Measurements from ENCODE around the gene BGN.

Gene BGN

DNA sequence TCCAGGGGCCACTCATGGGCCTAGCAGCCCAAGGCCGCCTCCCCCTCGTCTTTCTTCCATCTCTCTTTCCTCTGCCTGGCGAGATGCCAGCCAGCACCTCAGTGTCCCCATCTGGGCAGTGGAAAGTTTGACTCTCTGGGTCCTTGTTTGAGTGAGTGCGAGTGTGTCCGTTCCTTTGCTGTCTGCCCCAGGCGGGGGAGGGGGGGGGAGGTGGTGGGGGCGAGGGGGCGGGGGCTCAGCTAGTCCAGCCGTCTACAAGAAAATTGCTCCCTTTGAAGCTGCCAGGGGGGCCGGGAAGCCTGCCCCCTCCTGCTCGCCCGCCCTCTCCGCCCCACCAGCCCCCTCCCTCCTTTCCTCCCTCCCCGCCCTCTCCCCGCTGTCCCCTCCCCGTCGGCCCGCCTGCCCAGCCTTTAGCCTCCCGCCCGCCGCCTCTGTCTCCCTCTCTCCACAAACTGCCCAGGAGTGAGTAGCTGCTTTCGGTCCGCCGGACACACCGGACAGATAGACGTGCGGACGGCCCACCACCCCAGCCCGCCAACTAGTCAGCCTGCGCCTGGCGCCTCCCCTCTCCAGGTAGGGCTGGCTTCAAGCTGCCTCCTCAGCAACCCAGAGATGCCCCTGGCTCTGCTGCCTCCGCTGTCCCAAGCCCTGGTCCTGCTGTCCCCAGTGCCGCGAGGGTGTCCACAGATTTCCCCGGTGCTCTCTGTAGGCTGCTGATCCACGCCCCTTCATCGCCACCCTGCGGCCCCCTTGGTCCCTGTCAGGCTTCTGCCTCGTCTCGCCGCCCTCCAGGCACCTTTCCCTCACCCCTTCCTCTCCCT lies at the start of gene BGN:
BGN (plus strand) TSS at position 440 of the 821 bp plus-strand sequence. CDS start 9,652 bp downstream, outside the sequence.
- DNase-seq (ENCODE audit: low read depth), result no peak

DNA sequence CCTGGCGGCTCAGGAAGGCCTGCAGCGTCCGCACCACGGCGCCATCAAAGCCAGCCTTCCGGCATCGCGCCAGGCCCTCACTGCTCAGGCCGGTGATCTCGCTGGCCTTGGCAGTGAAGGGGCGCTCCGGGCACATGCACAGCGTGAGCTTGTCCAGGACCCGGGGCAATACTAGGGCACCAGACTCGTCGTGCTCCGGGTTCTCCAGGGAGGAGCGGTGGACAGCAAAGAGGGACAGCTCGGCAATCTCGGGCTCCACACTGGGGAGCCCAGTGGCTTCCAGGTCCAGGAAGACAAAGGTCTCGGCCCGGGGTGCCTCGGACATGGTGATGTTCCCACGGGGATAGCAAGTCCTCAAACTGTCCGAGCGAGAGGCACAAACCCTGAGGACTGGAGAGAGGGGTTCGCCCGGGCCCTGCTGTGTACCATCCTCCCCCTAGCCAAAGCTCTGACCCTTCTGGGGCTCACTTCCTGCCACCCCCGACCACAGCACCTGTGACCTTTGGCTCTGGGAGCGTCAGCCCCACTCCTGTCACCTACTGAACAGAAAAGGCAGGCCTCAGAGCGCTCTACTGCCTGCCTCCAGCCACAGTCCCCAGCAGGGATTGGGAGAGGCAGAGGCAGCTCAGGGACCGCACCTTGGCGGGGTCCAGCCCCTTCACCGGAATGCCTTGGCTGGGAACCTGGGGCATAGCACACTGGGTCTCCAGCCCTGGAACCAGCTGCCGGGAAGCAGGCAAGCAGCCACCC lies 49.5 kb upstream of the BGN start:
- no peak for DNase-seq (ENCODE audit: low read depth)

GRCh38 chrX:153445856-153446635 lies 48.7 kb upstream of the BGN start, which contains the start of gene TREX2:
Gene TREX2, minus strand, starts transcription at chrX:153446056. Its CDS starts 626 bp downstream, at chrX:153445430.
- DNase-seq (ENCODE audit: low read depth), result no peak

DNA sequence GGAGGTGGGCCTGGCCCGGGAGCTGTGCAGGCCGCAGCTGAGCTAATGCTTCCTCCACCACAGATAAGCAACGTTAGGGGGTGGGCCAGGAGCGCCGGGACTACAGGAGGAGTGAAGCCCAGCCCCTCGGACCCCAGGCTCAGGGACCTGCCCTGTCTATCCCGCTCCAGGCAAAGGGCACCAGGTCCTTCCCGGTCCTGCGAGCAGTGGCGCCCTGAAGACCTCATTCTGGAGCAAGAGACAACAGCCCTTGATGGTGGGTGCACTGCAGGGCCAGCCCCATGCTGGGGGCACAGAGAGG lies 48.2 kb upstream of the BGN start:
- DNase-seq (ENCODE audit: low read depth), result no peak

DNA sequence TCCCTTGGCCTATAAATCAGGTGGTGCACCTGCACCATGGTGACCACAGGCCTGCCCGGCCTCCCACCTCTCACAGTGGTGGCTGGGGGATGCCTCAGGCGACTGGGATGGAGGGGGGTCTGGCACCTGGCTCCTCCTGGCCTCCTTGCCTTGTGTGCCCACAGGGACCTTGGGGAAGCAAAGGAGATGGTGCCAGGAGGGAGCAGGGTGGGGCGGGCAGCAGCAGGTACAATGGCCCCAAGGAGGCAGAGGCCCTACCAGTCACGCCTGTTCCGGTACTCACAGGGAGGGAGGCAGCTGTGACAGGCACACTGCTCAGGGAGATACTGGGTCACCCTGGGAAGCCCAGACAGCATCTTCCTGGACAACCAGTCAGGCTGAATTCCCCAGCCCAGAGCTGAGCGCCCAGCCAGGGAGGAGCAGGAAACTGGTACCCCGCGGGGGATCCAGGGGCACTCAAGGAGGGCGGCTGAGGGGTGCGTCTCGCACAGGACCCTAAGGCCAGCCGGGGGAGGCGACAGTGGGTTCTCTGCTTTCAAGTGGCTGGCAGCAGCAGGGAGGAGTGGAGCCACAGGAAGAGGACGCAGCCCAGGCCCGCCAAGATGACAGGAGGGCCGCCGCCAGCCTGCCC lies 47.7 kb upstream of the BGN start:
- no peak for DNase-seq (ENCODE audit: low read depth)

DNA sequence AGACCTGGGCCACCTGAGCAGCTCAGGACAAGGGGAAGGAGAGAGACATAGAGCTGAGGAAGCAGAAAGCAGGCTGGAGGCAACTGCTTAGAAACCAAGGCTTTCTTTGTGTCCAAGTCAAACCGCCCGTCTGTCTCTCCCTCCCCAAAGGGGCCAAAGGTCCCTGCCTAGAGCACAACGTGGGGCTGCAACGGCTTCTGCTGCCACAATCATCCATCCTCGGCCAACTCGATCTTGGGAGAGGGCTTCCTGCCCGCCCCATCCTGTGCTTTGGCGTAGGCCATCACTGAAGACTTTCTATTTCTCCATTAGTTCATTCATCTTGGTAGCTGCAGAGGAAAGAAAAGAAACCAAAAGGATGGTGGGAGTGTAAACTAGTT lies 47.2 kb upstream of the BGN start:
- DNase-seq (ENCODE audit: low read depth), result no peak

DNA sequence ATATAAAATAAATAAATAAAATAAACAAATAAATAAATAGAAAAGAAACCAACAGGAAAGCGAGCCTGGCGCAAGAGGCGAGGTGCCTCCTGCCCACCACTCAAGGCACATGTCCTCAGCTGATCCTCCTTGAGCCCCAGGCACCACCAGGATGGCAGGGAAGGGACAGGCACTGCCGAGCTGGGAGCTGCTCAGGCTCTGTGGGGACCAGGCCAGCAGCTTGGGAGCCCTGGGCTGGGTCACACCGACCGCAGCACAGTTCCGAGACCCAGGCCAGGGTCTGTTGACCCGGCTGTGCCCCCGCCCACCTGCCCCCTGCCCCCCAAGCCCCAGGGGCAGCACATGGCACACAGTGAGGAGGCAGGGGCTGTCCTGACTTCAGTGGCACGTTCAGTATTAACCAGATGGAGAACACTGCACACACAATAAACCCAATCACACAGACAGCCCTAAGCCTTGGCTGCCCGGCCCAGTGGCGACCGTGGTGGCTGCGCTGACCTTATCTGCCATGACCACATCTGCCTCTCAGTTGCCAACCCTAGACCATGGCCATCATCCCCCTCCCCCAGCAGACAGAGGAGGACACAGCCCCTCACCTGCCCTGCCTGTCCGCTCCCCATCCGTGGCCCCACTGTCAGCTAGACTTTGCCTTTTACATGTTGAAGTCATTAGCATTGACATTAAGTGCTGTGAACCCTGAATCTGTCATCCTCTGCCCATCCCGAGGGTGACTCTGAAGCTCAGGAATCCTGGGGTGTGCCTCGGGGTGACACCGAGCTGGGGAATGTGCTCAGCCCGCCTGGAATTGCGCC lies 46.0 kb upstream of the BGN start:
- no peak for DNase-seq (ENCODE audit: low read depth)

DNA sequence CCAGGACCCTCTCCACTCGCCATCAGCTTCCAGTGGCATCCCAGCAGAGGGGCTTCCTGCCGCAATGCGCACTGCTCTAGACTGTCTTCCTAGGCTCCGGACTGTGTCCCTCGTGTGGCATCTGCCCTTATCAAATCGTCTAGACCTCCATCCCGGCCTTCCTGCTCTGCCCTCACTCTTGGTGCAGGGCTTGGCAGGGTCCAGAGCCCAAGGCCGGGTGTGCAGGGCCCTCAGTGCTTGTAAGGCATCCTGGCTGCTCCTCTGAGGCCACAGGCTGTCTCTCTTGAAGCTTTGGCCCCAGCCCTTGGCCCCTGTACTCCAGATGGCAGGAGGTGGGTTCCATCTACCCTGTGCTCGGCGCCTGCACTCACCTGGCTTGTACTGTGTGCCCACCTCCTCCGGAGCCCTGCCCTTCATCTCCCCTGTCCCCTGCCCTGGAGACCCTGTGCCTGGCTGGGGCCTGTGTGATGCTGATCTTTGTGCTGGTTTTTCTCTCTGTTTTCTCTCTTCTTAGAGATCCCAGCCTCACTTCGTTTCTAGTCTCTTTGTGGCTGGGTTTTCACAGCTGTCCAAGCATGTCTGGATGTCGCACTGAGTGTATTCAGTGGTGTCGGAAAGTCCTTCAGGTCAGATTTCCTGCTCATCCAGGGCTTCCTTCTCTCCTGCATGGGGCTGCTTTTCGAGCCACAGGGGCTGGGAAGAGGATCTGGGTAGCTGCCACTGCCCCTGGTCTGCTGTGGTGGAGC lies 45.2 kb upstream of the BGN start:
- DNase-seq (ENCODE audit: low read depth), result no peak

GRCh38 chrX:153450114-153450948 lies 44.4 kb upstream of the BGN start:
- DNase-seq (ENCODE audit: low read depth), result no peak

GRCh38 chrX:153450949-153451277 lies 43.9 kb upstream of the BGN start:
- DNase-seq (ENCODE audit: low read depth), result no peak

GRCh38 chrX:153454901-153455550 lies 39.8 kb upstream of the BGN start:
- no peak for DNase-seq (ENCODE audit: low read depth)

- no peak for DNase-seq (ENCODE audit: low read depth)
Observed at GRCh38 chrX:153455571-153455970, 39.2 kb upstream of the BGN start.

DNA sequence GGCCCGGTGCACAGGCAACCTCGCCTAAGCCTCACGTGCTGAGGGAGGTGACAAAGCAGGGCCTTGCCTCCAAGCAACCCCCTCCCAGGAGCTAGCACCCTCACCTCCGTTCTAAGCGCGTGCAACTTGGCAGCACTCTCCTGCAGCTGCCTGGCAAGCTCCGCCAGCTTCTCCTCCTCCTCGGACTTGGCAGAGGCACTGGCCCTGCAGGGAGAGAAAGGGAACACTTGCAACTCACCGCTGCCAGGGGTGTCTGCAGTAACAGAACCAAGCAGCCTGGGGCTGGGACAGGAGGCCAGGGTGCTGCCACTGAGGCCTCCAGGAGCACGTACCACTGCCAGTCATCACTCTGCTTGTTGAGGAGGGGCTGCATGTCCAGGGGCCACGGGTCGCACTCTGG lies 38.6 kb upstream of the BGN start:
- no peak for DNase-seq (ENCODE audit: low read depth)

DNA sequence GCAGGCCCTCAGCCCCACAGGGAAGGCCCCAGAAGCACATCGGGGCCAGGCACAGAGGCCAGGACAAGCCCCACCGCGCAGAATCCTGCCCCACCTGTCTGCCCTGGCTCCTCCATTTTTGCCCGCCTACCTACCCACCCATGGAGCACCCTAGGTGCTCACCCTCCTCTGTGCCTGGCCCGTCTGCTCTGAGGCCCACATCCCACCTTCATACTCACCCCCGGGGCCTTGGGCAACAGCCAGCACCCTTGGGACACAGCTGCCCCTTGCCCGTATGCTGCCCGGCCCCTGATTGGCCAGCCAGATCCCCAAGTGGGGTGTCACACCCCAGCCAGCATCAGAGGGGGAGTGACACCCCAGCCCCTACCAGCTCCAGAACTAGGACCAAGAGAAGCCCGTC lies 38.1 kb upstream of the BGN start:
- no peak for DNase-seq (ENCODE audit: low read depth)

GRCh38 chrX:153457136-153457825 lies 37.5 kb upstream of the BGN start:
- DNase-seq (ENCODE audit: low read depth), result no peak

DNA sequence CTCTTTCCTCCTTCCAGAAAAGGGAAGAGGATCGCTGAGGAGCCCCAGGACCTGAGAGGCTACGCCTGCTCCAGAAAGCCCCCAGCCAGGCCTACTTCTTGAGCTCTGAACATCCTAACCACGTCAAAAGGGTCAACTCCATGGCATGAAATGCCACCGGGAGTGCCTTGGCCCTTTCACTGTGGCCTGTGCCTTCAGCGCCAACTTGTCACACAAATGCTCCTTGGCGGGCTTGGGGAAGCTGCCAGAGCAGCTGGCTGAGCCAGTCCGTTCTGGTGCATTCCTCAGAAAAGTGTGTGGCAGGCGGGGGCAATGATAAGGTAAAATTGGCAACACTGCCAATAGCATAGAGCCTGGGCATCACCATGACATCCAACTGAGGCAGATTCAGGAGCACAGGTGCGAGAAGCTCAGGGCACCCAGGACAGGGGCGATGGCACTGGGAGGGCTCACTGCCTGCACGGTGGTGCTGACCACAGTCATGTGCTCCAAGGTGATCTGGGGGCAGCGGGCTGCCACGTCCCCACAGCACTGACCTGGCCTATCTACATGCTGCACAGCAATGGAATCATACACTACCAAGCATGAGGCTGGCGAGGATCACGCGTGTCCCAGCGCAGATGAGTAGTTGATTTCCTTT lies 36.8 kb upstream of the BGN start:
- no peak for DNase-seq (ENCODE audit: low read depth)

GRCh38 chrX:153458476-153458875 lies 36.3 kb upstream of the BGN start:
- DNase-seq (ENCODE audit: low read depth), result no peak

DNA sequence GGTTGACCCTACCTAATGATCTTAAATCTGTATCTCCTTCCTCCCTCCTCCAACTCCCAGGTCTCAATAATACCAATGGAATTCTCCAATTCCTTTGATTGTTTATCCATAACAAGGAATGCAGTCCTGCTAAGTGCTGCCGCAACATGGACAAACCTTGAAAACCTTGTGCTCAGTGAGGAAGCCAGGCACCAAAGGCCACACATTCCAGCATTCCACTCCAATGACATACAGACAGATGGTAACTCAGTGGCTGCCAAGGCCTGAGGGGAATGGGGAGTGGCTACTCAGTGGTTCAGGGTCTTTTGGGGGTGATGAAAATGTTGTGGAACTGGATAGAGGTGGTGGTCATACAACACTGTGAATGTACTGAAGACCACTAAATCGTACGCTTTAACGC lies 34.8 kb upstream of the BGN start:
- no peak for DNase-seq (ENCODE audit: low read depth)
